Measurements from ENCODE around the gene PRPF4. TPM values are rescaled to one million over a fixed set of nuclear protein-coding genes. Genes with fewer than 3 reads are reported as not detected.
A peak's percentile ranks its signal among the peaks of the same experiment; 100 is the strongest.

Gene PRPF4
- polyA plus RNA-seq, 2 of the 4 experiments (the other 2 are of a cell fraction): 53.4 to 61.5 TPM

- TF ChIP-seq FOSL2 (IDR thresholded peaks at IDR 0.05) (no peak), FOSL2 (CRISPR knock-in tag; IDR thresholded peaks at IDR 0.05) (no peak), RARB (CRISPR knock-in tag; IDR thresholded peaks at IDR 0.05) (no peak), ELK1 (IDR thresholded peaks at IDR 0.05; ENCODE audit: low read depth, low read length) (no peak), JUN (IDR thresholded peaks at IDR 0.05) (peak; percentile 53 to 85; a peak in 4 of 5 replicates), POLR2AphosphoS2 (conservative IDR thresholded peaks at IDR 0.05; ENCODE audit: low read length) (no peak), MYC (IDR thresholded peaks at IDR 0.05; ENCODE audit: borderline replicate concordance, low read length) (peak; percentile 88), USF2 (IDR thresholded peaks at IDR 0.05) (no peak), NFE2L2 (conservative IDR thresholded peaks at IDR 0.05; ENCODE audit: low read length) (no peak), EHMT2 (IDR thresholded peaks at IDR 0.05; ENCODE audit: low read depth) (no peak), CTCF (IDR thresholded peaks at IDR 0.05) (no peak), BHLHE40 (IDR thresholded peaks at IDR 0.05; ENCODE audit: low read depth, low read length) (no peak), SMC3 (IDR thresholded peaks at IDR 0.05) (0 out of 3 replicates have a peak, but pooled peaks have one; percentile 31), EHF (CRISPR knock-in tag; IDR thresholded peaks at IDR 0.05) (no peak), RFX5 (IDR thresholded peaks at IDR 0.05) (peak; percentile 32), KDM5A (IDR thresholded peaks at IDR 0.05) (peak; percentile 32; the same call in 1 of the 2 replicates), ZFP36 (IDR thresholded peaks at IDR 0.05; ENCODE audit: borderline replicate concordance, partially characterized antibody) (no peak), RAD21 (conservative IDR thresholded peaks at IDR 0.05 in 1 of 2, IDR thresholded peaks at IDR 0.05 in 1 of 2) (peak; percentile 10 to 14; a peak in 2 of 5 replicates), POLR2A (IDR thresholded peaks at IDR 0.05; ENCODE audit: low read length) (peak; percentile 68), HEYL (CRISPR knock-in tag; IDR thresholded peaks at IDR 0.05) (no peak), HMGXB4 (CRISPR knock-in tag; IDR thresholded peaks at IDR 0.05; ENCODE audit: borderline replicate concordance) (no peak; the same call in 1 of the 2 replicates), SREBF2 (IDR thresholded peaks at IDR 0.05) (no peak), ZNF302 (CRISPR knock-in tag; IDR thresholded peaks at IDR 0.05) (no peak), TFCP2L1 (CRISPR knock-in tag; IDR thresholded peaks at IDR 0.05) (no peak; the same call in 1 of the 2 replicates), CBX2 (IDR thresholded peaks at IDR 0.05; ENCODE audit: borderline replicate concordance, low read depth) (no peak), ESRRA (IDR thresholded peaks at IDR 0.05; ENCODE audit: borderline replicate concordance, low read length) (no peak), HOXB5 (CRISPR knock-in tag; IDR thresholded peaks at IDR 0.05) (no peak), BCL3 (IDR thresholded peaks at IDR 0.05) (0 out of 3 replicates have a peak, but pooled peaks have one; percentile 74), KDM1A (IDR thresholded peaks at IDR 0.05; ENCODE audit: low read depth) (no peak), CEBPB (IDR thresholded peaks at IDR 0.05) (no peak), CBX8 (IDR thresholded peaks at IDR 0.05) (no peak)
These were observed 64.7 kb downstream of the PRPF4 start, which contains the start of gene WDR31 (continued) for GRCh38 chr9:113340011-113340699.
